ENCODE results near the gene CACNG3. TPM values are rescaled to one million over a fixed set of nuclear protein-coding genes. Genes with fewer than 3 reads are reported as not detected.

Gene CACNG3
- total RNA-seq, result 0.09 TPM in 1 of 3 replicates, not detected in the others

DNA sequence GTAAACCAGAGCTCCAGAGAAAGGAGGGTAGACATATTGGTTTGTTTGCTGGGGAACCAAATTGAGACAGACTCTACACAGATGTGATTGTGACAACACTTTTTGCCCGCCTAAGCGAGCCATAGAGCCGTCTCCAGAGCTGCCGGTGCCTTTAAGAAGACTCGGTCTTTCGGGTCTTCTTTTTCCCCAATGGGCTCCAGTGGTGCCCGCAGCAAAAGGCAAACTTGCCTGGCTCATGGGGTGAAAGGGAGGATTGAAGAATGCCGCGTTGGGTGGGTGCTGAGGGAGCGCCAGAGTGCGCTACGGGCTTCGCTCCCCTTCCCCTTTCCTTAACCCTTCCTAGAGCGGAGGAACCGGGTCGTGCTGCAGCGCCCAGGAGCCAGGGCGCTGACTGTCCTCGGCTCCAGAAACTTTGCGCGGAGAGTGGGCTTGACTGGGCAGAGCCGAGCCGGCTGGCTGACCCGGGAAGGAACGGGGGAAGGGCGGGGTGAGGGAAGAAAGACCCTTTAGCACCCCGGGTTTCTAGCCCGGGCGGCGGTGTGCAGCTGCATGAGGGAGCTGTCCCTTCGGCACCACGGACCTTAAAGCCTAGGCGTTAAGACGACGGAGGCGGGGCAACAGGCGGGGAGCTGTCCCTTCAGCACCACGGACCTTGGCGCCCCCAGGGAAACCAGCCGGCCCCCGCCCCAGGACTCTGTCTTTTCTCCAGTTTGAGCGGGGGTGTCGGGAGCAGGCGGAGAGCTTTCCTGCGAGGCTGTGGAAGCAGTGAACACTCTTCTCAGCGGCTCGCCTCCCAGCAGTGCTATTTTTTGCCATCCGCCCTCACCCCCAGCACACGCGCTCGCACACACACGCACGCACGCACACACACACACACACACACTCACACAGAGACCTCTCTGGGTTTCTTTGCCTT is at the start of gene CACNG3:
CACNG3 (plus strand) TSS at position 880 of the 916 bp plus-strand sequence. CDS start 420 bp downstream, outside the sequence.
- H3K4me1 Mint-ChIP-seq, result no peaks in the 10 kb centered on the region
- H3K27me3 Mint-ChIP-seq (ENCODE audit: low read depth), result peaks cover 85% of the 10 kb centered on the region
- TF ChIP-seq, protein P1, sequence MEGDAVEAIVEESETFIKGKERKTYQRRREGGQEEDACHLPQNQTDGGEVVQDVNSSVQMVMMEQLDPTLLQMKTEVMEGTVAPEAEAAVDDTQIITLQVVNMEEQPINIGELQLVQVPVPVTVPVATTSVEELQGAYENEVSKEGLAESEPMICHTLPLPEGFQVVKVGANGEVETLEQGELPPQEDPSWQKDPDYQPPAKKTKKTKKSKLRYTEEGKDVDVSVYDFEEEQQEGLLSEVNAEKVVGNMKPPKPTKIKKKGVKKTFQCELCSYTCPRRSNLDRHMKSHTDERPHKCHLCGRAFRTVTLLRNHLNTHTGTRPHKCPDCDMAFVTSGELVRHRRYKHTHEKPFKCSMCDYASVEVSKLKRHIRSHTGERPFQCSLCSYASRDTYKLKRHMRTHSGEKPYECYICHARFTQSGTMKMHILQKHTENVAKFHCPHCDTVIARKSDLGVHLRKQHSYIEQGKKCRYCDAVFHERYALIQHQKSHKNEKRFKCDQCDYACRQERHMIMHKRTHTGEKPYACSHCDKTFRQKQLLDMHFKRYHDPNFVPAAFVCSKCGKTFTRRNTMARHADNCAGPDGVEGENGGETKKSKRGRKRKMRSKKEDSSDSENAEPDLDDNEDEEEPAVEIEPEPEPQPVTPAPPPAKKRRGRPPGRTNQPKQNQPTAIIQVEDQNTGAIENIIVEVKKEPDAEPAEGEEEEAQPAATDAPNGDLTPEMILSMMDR (IDR thresholded peaks at IDR 0.05; ENCODE audit: unreplicated experiment), result no peak
- H3K36me3 Mint-ChIP-seq, result no peaks in the 10 kb centered on the region
- peak; percentile 74 to 86 for DNase-seq (ENCODE audit: low spot score in 2 of 2, unreplicated experiment in 2 of 2)
- H3K4me3 Mint-ChIP-seq, result no peak within 1 kb of the TSS
- no peaks in the 10 kb centered on the region for H3K9me3 Mint-ChIP-seq
- no peak within 1 kb of the TSS for H3K27ac Mint-ChIP-seq

GRCh38 chr16:24206926-24207325 is 49.2 kb upstream of the CACNG3 start:
- TF ChIP-seq, protein P1 (IDR thresholded peaks at IDR 0.05; ENCODE audit: unreplicated experiment), result no peak
- H3K4me3 Mint-ChIP-seq, result no peak overlapping the region
- H3K27ac Mint-ChIP-seq, result no peak overlapping the region
- no peaks in the 10 kb centered on the region for H3K36me3 Mint-ChIP-seq
- H3K27me3 Mint-ChIP-seq (ENCODE audit: low read depth), result peaks cover 59% of the 10 kb centered on the region
- DNase-seq (ENCODE audit: low spot score in 2 of 2, unreplicated experiment in 2 of 2), result no peak
- no peaks in the 10 kb centered on the region for H3K9me3 Mint-ChIP-seq
- H3K4me1 Mint-ChIP-seq, result peaks cover 1% of the 10 kb centered on the region

DNA sequence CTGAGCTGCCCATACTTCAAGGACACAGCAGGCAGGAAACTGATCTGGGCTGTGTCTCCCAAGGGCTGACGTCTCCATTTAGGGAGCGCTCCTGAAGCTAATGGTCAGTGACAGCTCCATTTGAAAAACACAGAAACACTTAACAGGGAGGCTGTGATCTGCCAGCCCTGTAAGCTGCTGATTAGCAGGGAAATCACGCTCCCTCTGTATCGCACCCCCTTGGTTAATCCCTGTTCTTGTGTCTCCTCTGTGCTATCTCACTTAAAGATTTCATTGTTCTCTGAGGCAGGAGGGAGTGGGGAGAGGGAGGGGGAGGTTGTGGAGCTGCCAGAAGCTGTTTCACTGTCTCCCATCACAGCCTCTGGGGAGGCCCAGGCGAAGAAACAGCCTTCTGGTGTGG is 47.4 kb upstream of the CACNG3 start:
- H3K4me3 Mint-ChIP-seq, result no peak overlapping the region
- H3K4me1 Mint-ChIP-seq, result peaks cover 1% of the 10 kb centered on the region
- no peaks in the 10 kb centered on the region for H3K9me3 Mint-ChIP-seq
- H3K36me3 Mint-ChIP-seq, result no peaks in the 10 kb centered on the region
- no peak for DNase-seq (ENCODE audit: low spot score in 2 of 2, unreplicated experiment in 2 of 2)
- H3K27ac Mint-ChIP-seq, result no peak overlapping the region
- H3K27me3 Mint-ChIP-seq (ENCODE audit: low read depth), result peaks cover 61% of the 10 kb centered on the region
- TF ChIP-seq, protein P1 (IDR thresholded peaks at IDR 0.05; ENCODE audit: unreplicated experiment), result no peak

GRCh38 chr16:24214992-24215391 is 41.1 kb upstream of the CACNG3 start:
- H3K27ac Mint-ChIP-seq, result no peak overlapping the region

GRCh38 chr16:24216961-24217360 is 39.2 kb upstream of the CACNG3 start:
- Mint-ChIP-seq H3K27ac (no peak overlapping the region), H3K27me3 (ENCODE audit: low read depth) (peaks cover 25% of the 10 kb centered on the region), H3K9me3 (no peaks in the 10 kb centered on the region), H3K36me3 (no peaks in the 10 kb centered on the region), H3K4me3 (no peak overlapping the region), H3K4me1 (no peaks in the 10 kb centered on the region)
- TF ChIP-seq, protein P1 (IDR thresholded peaks at IDR 0.05; ENCODE audit: unreplicated experiment), result no peak
- DNase-seq (ENCODE audit: low spot score in 2 of 2, unreplicated experiment in 2 of 2), result no peak

More at GRCh38 chr16:24214992-24215391, 41.1 kb upstream of the CACNG3 start:
- no peak overlapping the region for H3K4me3 Mint-ChIP-seq
- TF ChIP-seq, protein P1 (IDR thresholded peaks at IDR 0.05; ENCODE audit: unreplicated experiment), result no peak
- H3K9me3 Mint-ChIP-seq, result no peaks in the 10 kb centered on the region
- H3K4me1 Mint-ChIP-seq, result no peaks in the 10 kb centered on the region
- peaks cover 33% of the 10 kb centered on the region for H3K27me3 Mint-ChIP-seq (ENCODE audit: low read depth)
- no peak for DNase-seq (ENCODE audit: low spot score in 2 of 2, unreplicated experiment in 2 of 2)
- H3K36me3 Mint-ChIP-seq, result no peaks in the 10 kb centered on the region
